ENCODE measurements around the gene PRG2.
A peak's percentile ranks its signal among the peaks of the same experiment; 100 is the strongest.
"Not testable (repeated sequence)": the region's sequence is repeated elsewhere in the genome, so short reads cannot be mapped to it uniquely, and the experiment has no call there.

PRG2 gene

DNA sequence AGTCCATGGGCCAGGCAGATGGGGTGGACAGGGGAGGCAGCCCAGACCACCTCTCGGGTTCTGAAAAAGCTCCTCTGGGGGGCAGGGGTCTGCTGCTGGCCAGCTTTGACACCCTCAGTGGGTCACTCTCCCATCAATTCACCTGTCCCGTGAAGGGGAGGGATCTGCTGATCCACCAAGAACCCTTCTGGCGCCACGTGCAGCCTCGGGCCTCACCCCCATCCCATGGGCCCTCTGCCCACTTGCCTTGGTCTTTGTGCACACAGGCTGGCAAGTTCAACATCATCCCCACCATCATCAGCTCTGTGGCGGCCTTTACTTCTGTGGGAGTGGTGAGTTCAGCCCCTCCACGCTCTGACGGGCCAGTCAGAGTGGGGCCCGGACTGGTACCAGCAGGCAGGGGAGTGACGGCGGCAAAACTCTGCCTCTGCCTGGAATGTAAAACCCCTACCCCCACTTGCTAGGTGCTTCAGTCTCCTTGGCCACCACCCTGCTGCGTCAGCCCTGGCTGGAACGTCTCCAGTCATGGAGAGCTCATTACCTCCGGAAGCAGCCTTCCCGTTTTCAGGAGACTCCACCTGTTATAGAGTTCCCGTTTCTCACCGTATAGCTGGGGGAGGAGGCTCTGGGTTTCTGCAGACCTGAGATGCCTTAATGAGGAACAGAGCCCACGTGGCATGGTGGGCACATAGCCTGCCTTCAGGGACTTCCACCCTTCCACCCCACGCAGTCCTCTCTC, 22.2 kb downstream of the PRG2 start:
- no peak for DNase-seq (ENCODE audit: low read depth)

DNA sequence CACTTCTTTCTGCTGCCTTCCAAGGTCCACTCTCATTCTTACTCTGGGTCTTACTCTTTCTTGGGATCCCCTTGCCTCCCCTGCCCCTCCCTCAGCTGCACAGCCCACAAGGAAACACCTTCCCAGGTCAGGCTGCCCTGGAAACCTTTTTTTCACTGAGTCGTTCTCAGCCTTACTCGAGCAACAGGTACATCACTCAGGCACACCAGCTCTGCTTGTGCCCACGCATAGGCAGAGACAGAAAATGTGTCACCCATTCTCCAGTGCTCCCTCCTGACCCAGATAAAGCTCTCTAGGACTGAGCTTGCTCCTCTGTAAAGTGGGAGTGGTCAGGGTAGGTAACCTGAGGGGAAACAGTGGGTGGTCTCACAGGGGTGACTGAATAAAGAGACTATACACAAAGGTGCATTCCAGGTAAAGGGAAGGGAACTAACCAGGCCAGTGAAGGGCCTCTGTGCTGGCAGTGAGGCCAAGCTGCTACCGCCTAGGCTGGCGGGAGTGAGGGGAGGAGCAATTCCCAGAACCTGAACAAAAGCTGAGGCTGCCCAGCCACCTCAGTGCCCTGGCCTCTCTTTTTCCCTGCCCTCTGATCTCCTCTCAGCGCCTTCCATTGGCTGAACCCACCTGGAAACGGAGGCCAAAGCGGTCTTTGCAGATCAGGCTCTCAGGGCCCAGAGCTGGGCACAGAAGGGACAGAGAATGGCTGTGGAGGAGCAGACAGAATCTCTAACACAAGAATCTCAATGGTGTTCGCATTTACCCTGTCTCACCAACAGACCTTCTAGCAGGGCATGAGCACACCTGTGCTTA, 25.4 kb downstream of the PRG2 start:
- no peak for DNase-seq (ENCODE audit: low read depth)

DNA sequence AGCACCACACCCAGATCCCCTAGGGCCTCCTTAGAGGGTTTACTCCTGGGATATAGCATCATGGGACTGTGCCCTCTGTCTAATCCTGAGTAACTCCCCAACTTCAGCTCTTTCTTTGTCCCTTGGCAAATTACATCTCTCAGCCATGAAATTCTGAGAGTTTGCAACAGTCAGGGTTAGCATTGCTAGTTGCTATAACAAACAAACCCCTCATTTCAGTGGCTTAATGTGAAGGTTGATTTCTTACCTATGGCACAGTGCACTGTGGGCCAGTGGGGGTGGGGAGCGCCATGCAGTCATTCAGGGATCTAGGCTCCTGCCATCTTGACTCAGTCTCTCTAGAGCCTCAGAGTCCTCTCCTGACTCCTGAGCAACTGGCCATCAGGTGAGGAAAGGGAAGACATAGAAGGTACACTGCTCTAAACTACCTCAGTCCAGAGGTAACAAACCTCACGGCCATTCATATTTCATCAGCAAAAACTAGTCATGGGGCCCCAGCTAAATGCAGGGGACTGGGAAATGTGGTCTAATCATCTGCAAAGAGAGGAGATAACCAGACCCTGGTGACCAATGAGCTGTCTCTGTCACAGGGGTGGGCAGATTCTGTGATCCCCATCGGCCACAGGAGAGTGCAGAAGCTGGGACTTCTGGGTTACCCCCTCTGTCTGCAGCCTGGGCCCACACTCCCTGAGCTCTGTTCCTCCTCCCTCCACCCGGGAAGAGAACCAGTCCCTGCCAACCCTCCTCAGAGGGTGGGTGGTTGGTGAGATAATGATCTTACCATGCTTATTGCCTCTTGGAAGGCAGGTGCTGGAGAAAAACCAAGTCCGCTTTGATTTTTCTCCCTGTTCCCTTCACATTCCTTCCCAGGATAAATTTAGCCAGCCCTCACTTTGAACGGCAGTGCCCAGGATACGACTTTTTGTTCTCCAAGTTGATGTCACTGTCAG, 27.0 kb downstream of the PRG2 start:
- no peak for DNase-seq (ENCODE audit: low read depth)

DNA sequence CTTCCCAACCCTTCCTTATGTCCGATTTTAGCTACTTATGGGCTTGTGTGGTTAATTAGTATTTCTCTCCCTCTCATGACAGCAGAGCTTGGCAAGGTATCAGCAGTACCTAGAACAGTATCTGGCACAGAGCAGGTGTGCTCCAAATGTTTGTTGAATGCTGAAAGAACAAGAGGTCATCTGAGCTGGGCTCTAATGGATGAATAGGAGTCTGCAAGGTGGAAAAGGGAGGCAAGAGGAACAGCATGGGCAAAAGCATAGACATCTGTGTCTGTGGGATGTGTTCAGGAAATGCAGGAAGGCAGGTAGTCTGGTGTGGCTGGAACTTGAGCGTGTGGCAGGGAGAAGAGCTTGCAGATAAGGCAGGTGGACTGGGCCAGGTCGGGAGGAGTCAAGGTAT, 28.5 kb downstream of the PRG2 start:
- DNase-seq (ENCODE audit: low read depth): no peak

DNA sequence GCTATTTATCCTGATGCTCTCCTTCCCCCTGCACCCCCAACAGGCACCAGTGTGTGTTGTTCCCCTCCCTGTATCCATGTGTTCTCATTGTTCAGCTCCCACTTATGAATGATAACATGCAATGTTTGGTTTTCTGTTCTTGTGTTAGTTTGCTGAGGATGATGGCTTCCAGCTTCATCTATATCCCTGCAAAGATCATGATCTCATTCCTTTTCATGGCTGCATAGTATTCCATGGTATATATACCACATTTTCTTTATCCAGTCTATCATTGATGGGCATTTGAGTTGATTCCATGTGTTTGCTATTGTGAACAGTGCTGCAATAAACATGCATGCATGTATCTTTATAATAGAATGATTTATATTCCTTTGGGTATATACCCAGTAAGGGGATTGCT, 29.0 kb downstream of the PRG2 start:
- not testable (repeated sequence) for DNase-seq (ENCODE audit: low read depth)

DNA sequence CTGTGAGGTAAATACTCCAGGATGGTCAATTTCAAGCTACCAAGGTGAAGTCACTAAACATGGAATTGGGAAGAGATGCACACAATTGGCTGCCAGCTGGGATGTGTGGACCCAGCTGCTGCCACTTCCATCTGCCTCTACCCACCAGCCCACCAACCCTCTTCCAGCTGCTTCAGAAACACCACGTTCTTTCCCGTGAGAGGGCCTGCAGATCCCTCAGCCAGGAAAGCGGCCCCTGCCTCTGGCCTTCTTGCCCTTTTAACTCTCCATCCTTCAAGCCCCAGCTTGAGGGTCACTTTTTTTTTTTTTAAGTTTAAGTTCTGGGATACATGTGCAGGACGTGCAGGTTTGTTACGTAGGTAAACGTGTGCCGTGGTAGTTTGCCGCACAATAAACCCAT, 29.5 kb downstream of the PRG2 start:
- DNase-seq (ENCODE audit: low read depth): no peak

DNA sequence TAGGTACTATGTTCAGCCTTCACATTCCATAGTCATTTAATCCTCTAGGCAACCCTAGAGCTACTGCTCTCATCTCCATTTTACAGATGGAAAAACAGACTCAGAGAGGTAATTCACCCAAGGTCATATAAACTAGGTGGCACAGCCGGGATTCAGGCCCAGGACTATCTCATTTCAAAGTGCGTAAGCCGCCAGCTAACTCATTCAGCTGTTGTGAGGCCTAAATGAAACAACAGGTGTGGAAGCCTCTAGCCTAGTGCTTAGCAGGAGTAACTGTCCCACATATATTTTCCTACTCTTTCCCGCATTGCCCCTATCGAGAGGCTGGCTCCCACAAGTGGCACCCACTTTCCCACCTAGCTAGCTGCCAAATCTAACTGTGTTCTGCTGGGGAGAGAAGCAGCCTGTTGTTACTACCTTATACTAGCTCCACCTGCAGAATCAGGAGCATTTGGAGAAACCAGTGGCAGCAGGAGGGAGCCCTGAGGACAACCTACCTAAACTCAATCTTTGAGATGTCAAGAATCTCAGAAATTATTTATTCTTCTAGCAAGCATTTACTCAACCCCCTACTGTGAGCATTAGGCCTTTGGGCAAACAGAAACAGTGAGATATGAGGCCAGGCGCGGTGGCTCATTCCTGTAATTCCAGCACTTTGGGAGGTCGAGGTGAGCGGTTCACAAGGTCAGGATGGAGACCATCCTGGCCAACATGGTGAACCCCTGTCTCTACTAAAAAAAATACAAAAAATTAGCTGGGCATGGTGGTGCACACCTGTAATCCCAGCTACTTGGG, 30.4 kb downstream of the PRG2 start:
- no peak for DNase-seq (ENCODE audit: low read depth)

DNA sequence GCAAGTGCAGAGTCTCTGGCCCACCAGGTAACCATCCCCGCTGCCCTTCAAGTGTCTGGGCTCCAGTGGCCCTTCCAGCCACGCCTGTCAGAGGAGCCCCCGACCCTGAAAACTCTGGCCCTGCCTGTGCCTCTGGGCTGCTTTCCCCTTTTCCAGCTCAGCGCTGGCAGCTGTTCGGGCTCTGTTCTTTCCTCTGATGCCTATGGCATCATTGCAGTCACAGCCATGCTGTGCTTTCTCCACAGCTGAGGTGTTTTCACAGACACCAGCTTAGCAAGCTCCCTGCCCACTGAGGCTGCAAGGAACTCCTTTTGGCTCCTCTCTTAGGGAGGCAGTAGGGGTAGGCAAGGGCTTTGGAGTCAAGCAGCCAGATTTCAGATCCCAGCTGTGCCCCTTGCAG, 31.1 kb downstream of the PRG2 start:
- DNase-seq (ENCODE audit: low read depth): no peak

DNA sequence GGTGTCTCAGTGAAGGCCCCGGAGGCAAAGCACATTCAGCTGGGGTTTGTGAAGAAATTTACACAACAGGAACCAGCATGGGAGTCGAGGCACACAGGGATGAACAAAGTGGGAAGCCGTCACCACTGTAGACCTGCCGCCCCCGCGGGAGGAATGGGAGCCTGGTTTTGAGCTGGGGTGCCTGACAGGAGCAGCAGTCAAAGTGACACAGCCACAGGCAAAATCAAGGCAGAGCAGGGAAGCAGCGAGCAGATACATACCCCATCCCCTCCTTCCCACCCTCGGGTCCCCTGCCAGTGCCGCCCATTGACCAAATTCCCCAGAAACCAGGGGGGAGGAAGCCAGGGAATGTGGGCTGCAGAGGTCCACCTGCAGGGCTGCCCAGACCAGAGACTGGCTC, 31.5 kb downstream of the PRG2 start:
- no peak for DNase-seq (ENCODE audit: low read depth)

DNA sequence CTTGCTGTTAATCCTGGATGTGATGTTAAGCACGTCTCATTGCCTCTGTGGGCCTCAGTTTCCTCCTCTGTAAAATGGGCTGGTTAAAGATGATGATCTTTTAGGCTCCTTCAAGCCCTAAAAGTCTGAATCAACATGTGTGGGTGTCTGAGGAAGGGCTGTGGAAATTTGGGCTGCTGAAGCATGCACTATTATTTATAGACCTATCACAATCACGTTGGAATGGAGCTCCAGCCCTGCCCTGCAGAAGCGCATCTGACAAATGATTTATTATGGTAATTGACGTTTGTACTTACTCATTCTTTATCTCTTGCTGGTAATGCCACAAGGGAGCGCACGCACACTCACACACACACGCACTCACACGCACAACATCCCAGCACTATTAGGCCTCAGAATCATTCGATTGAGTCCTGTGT, 31.9 kb downstream of the PRG2 start:
- DNase-seq (ENCODE audit: low read depth): peak; percentile 42

DNA sequence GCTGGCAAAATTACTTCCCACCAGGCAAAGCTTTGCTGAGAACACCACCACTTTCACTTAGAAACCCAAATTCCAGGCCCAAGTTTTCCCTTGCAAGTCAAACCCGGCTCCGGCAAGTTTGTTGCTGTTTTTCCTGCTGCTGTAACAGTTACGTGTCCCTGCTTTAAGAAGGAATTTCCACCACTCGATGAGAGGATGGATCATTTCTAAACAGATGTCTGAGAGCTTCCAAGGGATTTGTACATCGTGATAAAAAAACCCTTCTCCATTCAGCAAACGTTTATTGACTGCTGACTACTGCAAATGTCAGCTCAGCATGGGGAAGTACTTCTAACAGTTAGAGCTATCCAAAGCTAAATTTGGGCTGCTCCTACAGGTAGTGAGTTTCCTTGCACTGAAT, 32.6 kb downstream of the PRG2 start:
- peak; percentile 10 for DNase-seq (ENCODE audit: low read depth)

DNA sequence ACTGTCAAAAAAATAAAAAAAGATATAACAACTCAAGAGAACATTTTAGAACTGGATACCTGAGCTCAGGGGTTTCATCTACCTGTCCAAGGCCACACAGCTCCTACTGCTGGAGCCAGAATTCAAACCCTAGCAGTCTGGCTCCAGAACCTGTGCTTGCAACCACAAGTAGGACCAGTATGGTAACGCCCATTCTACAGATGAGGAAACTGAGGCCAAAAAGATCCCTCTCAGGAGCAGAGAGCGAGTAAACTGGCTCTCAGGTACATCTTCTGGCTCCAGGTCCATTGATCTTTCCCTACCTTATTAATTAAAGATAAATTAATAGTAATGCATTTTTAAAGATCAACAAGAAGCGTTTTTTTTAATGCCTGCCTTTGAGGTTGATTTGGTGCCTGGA, 33.1 kb downstream of the PRG2 start:
- DNase-seq (ENCODE audit: low read depth): no peak

DNA sequence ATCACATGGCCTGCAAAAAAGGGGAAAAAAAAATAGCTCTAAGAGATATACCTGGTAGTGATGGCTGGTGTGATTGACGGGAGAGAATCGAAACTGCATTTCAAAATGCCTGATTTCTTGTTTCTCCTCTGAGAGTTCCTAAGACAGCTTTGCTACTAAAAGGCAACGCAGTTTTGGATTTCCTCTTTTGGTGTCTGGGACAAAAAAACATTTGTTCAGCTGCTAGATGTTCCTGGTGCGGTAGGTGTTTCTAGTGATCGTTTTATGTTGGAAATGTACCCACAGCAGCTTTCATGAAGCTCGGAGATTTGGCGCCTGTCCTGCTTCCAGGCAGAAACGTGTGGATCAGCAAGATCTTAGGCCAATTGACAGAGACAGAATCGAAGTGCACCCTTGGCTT, 34.2 kb downstream of the PRG2 start:
- DNase-seq (ENCODE audit: low read depth): no peak

DNA sequence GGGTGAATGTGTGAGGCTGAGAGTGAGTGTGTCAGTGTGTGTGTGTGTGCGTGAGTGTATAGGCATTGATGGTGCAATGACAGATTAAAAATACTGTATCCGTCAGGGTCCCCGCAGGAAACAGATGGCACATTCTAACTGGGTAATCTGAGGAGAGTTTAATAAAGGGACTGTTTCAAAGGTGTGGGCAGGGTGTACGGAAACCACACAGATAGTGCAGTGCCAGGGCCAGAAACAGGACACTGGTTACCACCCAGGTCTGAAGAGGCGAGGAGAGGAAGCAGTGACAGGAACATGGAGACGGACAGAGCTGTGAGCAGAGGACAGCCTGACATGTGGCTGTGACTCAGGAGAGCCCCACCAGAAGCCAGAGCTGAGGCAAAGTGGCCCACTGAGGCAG, 35.8 kb downstream of the PRG2 start:
- DNase-seq (ENCODE audit: low read depth): no peak

DNA sequence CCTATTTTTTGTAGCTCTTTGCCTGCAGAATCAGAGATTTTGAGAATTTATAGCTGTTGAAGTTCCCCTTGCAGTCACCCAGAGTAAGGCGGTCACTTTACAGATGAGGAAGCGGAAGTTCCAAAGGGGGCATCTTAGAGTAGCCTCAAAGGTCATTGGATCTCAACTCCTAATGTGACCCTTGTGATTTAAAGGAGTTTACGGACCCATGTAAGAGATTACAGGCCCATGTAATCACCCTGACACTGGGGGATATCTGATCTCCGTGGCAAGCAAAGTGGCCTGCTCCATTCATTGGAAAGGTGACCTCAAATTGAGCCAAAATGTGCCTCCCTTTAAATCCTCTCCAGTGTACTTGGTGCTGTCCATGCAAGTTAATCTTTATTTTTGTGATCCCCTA, 36.6 kb downstream of the PRG2 start:
- no peak for DNase-seq (ENCODE audit: low read depth)

DNA sequence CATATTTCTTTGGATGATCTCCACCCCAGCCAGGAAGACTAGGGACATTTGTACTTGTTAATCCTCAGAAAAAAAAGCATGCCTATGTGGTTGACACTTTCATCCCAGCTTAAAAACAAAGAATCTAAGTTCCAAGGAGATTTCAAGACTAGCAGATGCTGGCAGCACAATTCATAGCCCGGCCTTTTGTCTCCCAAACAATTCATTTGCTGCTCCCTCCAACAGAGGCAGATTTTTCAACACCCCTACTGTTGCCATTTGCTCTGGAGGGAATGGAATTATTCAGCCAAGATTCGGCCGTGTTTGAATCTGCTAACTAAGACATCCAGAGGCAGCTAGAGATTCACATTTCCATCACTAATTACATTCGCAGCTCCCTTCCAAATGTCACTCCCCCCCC, 37.0 kb downstream of the PRG2 start:
- no peak for DNase-seq (ENCODE audit: low read depth)

DNA sequence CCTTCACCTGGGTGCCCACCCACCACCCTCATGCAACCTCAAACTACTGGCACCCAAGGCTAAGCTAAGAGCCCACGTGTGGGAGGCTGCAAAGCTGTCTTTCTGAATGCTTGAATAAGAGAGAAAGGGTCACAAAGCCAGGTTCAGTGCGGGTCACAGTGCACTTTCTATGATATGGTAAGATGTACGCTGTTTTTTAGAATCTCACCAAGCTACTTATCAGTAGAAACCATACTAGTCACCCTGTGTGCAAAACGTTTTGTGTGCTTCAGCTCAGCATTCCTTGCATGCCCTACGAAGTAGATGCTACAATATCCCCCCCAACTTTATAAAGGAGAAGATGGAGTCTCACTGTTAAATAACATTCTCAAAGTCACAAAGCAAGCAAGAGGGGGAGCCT, 37.4 kb downstream of the PRG2 start:
- DNase-seq (ENCODE audit: low read depth): no peak

DNA sequence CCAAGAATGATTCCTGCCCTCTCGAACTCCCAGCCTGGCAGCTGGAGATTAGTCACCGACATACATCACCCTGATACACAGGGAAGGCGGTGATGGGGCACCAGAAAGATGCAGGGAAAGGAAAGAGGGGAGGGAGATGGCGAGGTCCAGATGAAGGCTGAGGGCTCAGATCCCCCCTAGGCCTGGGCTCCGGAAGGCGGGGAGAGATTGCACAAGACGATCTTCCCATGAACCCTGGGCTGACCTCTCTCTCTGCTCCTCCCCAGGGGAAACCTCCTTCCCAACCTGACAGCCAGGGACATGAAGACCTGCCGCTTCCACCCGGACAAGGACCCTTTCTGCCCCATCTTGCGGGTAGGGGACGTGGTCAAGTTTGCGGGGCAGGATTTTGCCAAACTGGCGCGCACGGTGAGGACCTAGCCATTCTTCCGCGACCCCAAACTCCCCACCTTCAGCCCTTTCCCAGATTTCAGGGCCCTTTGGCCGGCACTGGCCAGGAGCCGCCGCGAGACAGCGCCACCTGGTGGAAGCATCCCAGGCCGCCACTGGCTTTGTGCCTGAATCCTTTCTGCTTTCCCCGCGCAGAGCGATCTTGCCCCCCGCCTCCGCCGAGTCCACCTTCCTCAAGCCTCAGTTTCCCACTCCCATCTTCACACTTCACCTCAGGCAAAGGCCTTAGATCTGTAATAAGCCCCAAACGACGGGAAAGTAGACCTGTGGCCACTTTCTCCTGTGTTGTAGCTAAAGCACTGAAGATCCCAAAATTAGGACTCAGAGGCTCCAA, 40.8 kb downstream of the PRG2 start:
- peak; percentile 45 for DNase-seq (ENCODE audit: low read depth)

DNA sequence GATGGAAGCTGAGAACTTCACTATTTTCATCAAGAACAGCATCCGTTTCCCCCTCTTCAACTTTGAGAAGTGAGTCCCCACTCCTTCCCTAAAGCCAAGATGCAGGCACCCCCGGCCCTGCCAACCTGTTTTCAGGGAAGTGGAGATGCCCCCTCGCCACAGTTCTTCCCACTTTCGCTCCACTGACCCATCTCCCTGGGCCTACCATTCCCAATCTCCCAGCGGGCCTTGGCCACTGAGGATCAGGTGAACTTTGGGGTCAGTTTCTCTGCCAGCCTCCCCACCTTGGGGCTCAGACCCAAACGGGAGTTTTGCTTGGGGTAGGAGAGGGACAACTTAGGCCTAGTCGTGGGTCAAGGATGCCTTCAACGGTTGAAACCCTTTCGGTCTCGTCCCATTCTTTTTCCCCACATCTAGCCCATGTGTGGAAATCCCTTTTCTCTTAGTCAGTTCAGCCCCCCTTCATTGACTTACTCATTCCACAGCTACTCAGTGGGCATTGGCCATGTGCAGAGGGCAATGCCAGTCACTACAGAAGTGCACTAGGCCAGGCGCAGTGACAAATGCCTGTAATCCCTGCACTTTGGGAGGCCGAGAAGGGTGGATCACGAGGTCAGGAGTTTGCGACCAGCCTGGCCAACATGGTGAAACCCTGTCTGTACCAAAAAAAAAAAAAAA, 41.7 kb downstream of the PRG2 start:
- DNase-seq (ENCODE audit: low read depth): peak; percentile 20

DNA sequence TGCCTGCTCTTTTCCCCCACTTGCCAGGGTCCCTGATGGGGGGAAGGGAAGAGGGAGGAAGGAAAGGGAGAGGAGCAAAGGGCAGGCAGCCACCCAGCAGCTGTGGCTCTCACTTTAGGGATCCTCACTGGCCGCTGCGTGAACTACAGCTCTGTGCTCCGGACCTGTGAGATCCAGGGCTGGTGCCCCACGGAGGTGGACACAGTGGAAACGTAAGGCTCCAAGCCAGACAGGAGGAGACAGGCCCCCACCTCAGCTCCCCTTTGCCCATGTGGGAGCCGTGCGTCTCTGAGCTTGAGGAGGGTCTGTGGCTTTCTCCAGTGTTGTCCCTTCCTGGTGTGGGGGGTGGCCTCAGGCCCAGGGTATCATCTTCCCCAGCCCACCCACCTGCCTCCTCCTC, 42.4 kb downstream of the PRG2 start:
- DNase-seq (ENCODE audit: low read depth): no peak
